ENCODE results near the gene GRIK1. TPM values are rescaled to one million over a fixed set of nuclear protein-coding genes. Genes with fewer than 3 reads are reported as not detected.

GRIK1 gene
- total RNA-seq, 1 donor from 2014 or later = not detected

GRCh38 chr21:29506214-29506613 is 433.6 kb downstream of the GRIK1 start:
- Histone ChIP-seq H3K4me1 (no peaks in the 10 kb centered on the region), H3K4me3 (no peak overlapping the region), H3K9me3 (no peaks in the 10 kb centered on the region), H3K36me3 (no peaks in the 10 kb centered on the region), H3K27me3 (no peaks in the 10 kb centered on the region), H3K27ac (no peak overlapping the region)
- no peak for ATAC-seq
- intact Hi-C loops (cut with DNase I) = no loop called here
- DNase-seq = no peak
- no peak for TF ChIP-seq CTCF (IDR thresholded peaks at IDR 0.05)

- no peak overlapping the region for H3K27ac ChIP-seq
- ATAC-seq (no peak), DNase-seq (no peak)
- H3K4me1 ChIP-seq = no peaks in the 10 kb centered on the region
- no peak for TF ChIP-seq CTCF (IDR thresholded peaks at IDR 0.05)
- no peaks in the 10 kb centered on the region for H3K9me3 ChIP-seq
- no peaks in the 10 kb centered on the region for H3K36me3 ChIP-seq
- H3K4me3 ChIP-seq = no peak overlapping the region
- H3K27me3 ChIP-seq = no peaks in the 10 kb centered on the region
- intact Hi-C loops (cut with DNase I) = no loop called here
Observed at GRCh38 chr21:29504751-29505321, 435.0 kb downstream of the GRIK1 start.

GRCh38 chr21:29501451-29501850 is 438.3 kb downstream of the GRIK1 start:
- Histone ChIP-seq H3K9me3 (no peaks in the 10 kb centered on the region), H3K27ac (no peak overlapping the region), H3K4me3 (no peak overlapping the region), H3K36me3 (no peaks in the 10 kb centered on the region), H3K27me3 (no peaks in the 10 kb centered on the region), H3K4me1 (no peaks in the 10 kb centered on the region)
- no peak for DNase-seq
- no peak for TF ChIP-seq CTCF (IDR thresholded peaks at IDR 0.05)
- intact Hi-C loops (cut with DNase I) = no loop called here
- no peak for ATAC-seq

- Histone ChIP-seq H3K4me3 (no peak overlapping the region), H3K27me3 (no peaks in the 10 kb centered on the region), H3K27ac (no peak overlapping the region), H3K36me3 (no peaks in the 10 kb centered on the region), H3K4me1 (no peaks in the 10 kb centered on the region), H3K9me3 (no peaks in the 10 kb centered on the region)
- ATAC-seq (peak; percentile 44), DNase-seq (no peak)
- TF ChIP-seq CTCF (IDR thresholded peaks at IDR 0.05) = peak; percentile 40
- intact Hi-C loops (cut with DNase I) = no loop called here
Observed at GRCh38 chr21:29499734-29500343, 440.0 kb downstream of the GRIK1 start.

- no peak overlapping the region for H3K27ac ChIP-seq
- H3K36me3 ChIP-seq = no peaks in the 10 kb centered on the region
- intact Hi-C loops (cut with DNase I) = no loop called here
- H3K9me3 ChIP-seq = no peaks in the 10 kb centered on the region
- no peak overlapping the region for H3K4me3 ChIP-seq
- H3K4me1 ChIP-seq = no peaks in the 10 kb centered on the region
- DNase-seq (no peak), ATAC-seq (no peak)
- H3K27me3 ChIP-seq = no peaks in the 10 kb centered on the region
- no peak for TF ChIP-seq CTCF (IDR thresholded peaks at IDR 0.05)
Observed at GRCh38 chr21:29499229-29499628, 440.6 kb downstream of the GRIK1 start.

Measured in upper lobe of right lung (tissue), 1 donor.